GM10266 (cell line): Measurements from ENCODE around the gene TMA7B.

Source experiments
- DNase-seq: peaks from one replicate; pipeline ENCODE4 v3.0.0; 2012; ENCODE audit errors: extremely low spot score
- CTCF ChIP-seq: IDR thresholded peaks from 2 replicates; pipeline ENCODE4 v1.5.1; 2012; ENCODE audit warnings: mild to moderate bottlenecking, low read depth; ENCODE audit not compliant: control insufficient read depth, insufficient read depth; ENCODE audit errors: missing control alignments

The TMA7B gene

GRCh38 chr22:39972641-39973040, 12.4 kb downstream of the TMA7B start:
- TF ChIP-seq CTCF, result no peak
- no peak for DNase-seq

GRCh38 chr22:39973656-39974055, 13.5 kb downstream of the TMA7B start:
- TF ChIP-seq CTCF, result no peak
- DNase-seq, result no peak

GRCh38 chr22:39974065-39974464, 13.9 kb downstream of the TMA7B start:
- no peak for DNase-seq
- no peak for TF ChIP-seq CTCF

- DNase-seq, result no peak
- no peak for TF ChIP-seq CTCF
Measured at GRCh38 chr22:39979048-39979447, 18.9 kb downstream of the TMA7B start.

- no peak for DNase-seq
- no peak for TF ChIP-seq CTCF
Measured at GRCh38 chr22:39979458-39979857, 19.3 kb downstream of the TMA7B start.

GRCh38 chr22:39980596-39980995, 20.4 kb downstream of the TMA7B start:
- DNase-seq, result no peak
- TF ChIP-seq CTCF, result no peak

- DNase-seq, result no peak
- TF ChIP-seq CTCF, result no peak
Measured at GRCh38 chr22:39983346-39983745, 23.1 kb downstream of the TMA7B start.
